Mucosa of rectum (tissue), 2 donors: ENCODE results near the gene MLN.
A peak's percentile ranks its signal among the peaks of the same experiment; 100 is the strongest.

ENCODE experiments used
- H3K27ac ChIP-seq, 2 donors: one replicate each; pipeline ENCODE4 v1.7.0; 2013; ENCODE audit warnings: inconsistent platforms in 2 of 2, low read depth in 2 of 2, low read length in 2 of 2
- H3K27me3 ChIP-seq, 2 donors: one replicate each; pipeline ENCODE4 v1.7.0; 2013; ENCODE audit warnings: low read length in 2 of 2; ENCODE audit not compliant: control insufficient read depth in 2 of 2, insufficient read depth in 2 of 2
- H3K36me3 ChIP-seq, 2 donors: one replicate each; pipeline ENCODE4 v1.7.0; 2013; ENCODE audit warnings: low read length in 2 of 2; ENCODE audit not compliant: control insufficient read depth in 2 of 2, insufficient read depth in 2 of 2
- H3K4me1 ChIP-seq, 2 donors: one replicate each; pipeline ENCODE4 v1.7.0; 2013; ENCODE audit warnings: low read length in 2 of 2, mild to moderate bottlenecking in 1 of 2; ENCODE audit not compliant: control insufficient read depth in 2 of 2, insufficient read depth in 2 of 2
- H3K4me3 ChIP-seq, 2 donors: one replicate each; pipeline ENCODE4 v1.7.0; 2013; ENCODE audit warnings: low read length in 2 of 2
- H3K9ac ChIP-seq, 2 donors: one replicate each; pipeline ENCODE4 v1.7.0; 2013; ENCODE audit warnings: low read length in 2 of 2, low read depth in 1 of 2, mild to moderate bottlenecking in 1 of 2
- H3K9me3 ChIP-seq, 2 donors: one replicate each; pipeline ENCODE4 v1.7.0; 2013; ENCODE audit warnings: low read length in 2 of 2; ENCODE audit not compliant: control insufficient read depth in 2 of 2
- donor health status: healthy.
- donor health status: Normal muscosa, but diverticular disease.

The MLN gene

GRCh38 chr6:33755070-33755869 lies 48.5 kb downstream of the MLN start:
- Histone ChIP-seq H3K27ac (no peak overlapping the region), H3K27me3 (no peaks in the 10 kb centered on the region), H3K9ac (no peak overlapping the region)

GRCh38 chr6:33754222-33754621 lies 49.6 kb downstream of the MLN start:
- peaks cover 21 to 28% of the 10 kb centered on the region in 2 donors for H3K4me1 ChIP-seq
- H3K9me3 ChIP-seq: no peaks in the 10 kb centered on the region
- H3K4me3 ChIP-seq: no peak overlapping the region
- H3K27ac ChIP-seq: no peak overlapping the region
- no peak overlapping the region for H3K9ac ChIP-seq
- H3K27me3 ChIP-seq: no peaks in the 10 kb centered on the region
- no peaks in the 10 kb centered on the region for H3K36me3 ChIP-seq

More at GRCh38 chr6:33755070-33755869, 48.5 kb downstream of the MLN start:
- peaks cover 21 to 28% of the 10 kb centered on the region in 2 donors for H3K4me1 ChIP-seq
- H3K9me3 ChIP-seq: no peaks in the 10 kb centered on the region
- H3K36me3 ChIP-seq: no peaks in the 10 kb centered on the region
- H3K4me3 ChIP-seq: no peak overlapping the region

GRCh38 chr6:33752646-33753015 lies 51.2 kb downstream of the MLN start:
- no peak overlapping the region for H3K4me3 ChIP-seq
- no peak overlapping the region for H3K9ac ChIP-seq
- peaks cover 21 to 28% of the 10 kb centered on the region in 2 donors for H3K4me1 ChIP-seq
- H3K27me3 ChIP-seq: no peaks in the 10 kb centered on the region
- H3K27ac ChIP-seq: peak overlapping the region; percentile 81 to 88
- H3K36me3 ChIP-seq: no peaks in the 10 kb centered on the region
- H3K9me3 ChIP-seq: no peaks in the 10 kb centered on the region

DNA sequence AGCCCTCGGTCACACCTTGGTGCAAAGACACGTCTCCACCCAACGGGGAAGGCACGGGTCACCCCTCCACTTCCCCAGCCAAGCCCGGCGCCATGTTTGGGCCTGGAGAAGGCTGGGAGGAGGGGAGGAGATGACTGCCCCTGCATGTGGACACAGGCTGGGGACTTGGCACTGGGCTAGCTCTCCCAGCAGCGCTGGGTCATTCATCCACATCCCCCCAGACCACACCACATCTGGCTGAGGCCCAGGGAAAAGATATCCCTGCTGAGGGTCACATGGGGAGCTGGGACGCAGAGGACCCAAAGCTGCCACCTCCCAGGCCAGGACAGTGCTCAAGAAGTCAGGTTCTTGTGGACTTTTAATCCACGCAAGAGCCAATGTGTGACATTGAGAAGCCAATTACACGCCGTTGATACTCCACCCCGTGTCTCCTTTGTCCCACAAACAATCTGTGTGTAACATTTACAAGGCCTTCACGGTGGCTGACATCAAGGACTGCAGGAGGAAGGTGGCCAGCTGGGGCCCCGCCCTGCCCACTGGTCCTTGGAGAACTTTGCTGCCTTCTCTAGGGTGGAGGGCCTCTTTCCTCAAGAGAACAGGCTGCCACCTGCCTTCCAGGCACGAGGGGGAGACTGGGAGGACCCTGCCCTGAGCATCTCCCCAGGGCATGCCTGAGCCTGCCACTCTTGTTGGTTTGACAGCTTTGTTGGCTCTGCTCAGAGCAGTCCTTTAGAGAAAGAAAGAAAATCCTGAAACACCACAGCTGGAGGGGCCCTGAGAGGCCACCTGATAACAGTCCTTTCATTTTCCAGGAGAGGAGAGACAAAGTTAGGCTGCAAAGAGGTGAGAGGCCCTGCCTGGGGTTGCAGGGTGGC lies 51.8 kb downstream of the MLN start:
- H3K9ac ChIP-seq: peak overlapping the region in 1 of 2 donors; percentile 24
- H3K4me1 ChIP-seq: peaks cover 21 to 27% of the 10 kb centered on the region in 2 donors
- no peak overlapping the region for H3K4me3 ChIP-seq
- H3K36me3 ChIP-seq: no peaks in the 10 kb centered on the region
- H3K27ac ChIP-seq: peak overlapping the region; percentile 86 to 88
- no peaks in the 10 kb centered on the region for H3K27me3 ChIP-seq
- no peaks in the 10 kb centered on the region for H3K9me3 ChIP-seq

DNA sequence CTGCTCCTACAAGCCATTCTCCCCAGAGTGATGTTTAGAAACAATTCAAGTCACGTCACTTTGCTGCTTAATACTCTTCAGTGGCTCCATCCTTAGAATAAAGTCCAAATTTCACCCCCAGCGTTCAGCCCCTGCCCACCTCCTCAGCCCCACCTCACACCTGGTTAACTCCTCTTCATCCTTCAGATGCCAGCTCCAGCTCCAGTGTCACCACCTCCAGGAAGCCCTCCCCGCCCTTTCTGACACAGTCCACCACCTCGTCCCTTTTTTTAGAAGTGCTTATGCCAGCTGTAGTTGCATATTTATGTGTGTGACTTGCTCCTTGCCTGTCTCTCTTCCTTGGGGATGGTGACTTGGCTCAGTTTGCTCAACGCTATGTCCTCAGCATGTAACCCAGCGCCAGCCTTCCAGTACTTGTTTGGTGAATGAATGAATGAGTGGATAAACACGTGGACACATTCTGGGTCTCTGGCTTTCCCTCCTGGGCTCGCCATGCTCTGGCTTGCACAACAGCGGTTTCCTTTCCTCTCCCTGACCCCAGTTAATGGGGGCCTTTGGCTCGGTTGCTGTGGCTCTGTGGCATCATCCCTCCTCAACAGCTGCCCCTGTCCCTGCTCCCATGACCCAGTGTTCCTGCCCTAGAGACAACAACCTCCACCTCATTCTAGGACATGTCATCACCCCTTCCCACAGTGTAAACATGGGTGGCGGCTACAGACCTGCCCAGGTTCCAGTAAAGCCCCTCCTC lies 53.4 kb downstream of the MLN start:
- H3K4me3 ChIP-seq: no peak overlapping the region
- no peaks in the 10 kb centered on the region for H3K9me3 ChIP-seq
- H3K4me1 ChIP-seq: peaks cover 20 to 29% of the 10 kb centered on the region in 2 donors
- H3K36me3 ChIP-seq: no peaks in the 10 kb centered on the region
- H3K27ac ChIP-seq: peak overlapping the region; percentile 86 to 88
- no peaks in the 10 kb centered on the region for H3K27me3 ChIP-seq
- H3K9ac ChIP-seq: no peak overlapping the region

GRCh38 chr6:33749401-33749800 lies 54.4 kb downstream of the MLN start:
- H3K4me3 ChIP-seq: no peak overlapping the region
- no peaks in the 10 kb centered on the region for H3K9me3 ChIP-seq
- H3K27ac ChIP-seq: no peak overlapping the region

DNA sequence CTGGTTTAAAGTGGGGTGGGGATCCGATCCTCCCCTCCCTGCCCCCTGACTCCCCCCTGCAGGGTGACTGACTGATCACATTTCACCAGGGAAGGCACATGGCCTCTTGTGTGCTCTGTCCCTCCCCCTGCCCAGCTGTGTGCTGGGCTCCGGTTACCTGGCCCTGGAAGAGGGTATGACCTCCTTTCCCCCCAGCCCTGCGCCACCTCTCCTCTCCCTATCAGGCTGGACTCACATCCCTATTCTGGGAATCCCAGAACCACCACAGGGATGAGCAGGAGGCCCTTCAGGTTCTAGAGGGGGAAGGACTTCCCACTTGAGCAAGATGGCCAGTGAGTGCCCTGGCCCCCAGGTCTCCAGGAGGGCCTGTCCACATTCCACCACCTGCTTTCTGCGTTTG lies 55.0 kb downstream of the MLN start:
- Histone ChIP-seq H3K4me1 (peaks cover 31 to 45% of the 10 kb centered on the region in 2 donors), H3K4me3 (no peak overlapping the region), H3K27ac (no peak overlapping the region), H3K36me3 (no peaks in the 10 kb centered on the region), H3K27me3 (no peaks in the 10 kb centered on the region), H3K9ac (no peak overlapping the region), H3K9me3 (no peaks in the 10 kb centered on the region)

More at GRCh38 chr6:33749401-33749800, 54.4 kb downstream of the MLN start:
- Histone ChIP-seq H3K4me1 (peaks cover 29 to 39% of the 10 kb centered on the region in 2 donors), H3K9ac (no peak overlapping the region), H3K27me3 (no peaks in the 10 kb centered on the region), H3K36me3 (no peaks in the 10 kb centered on the region)

- H3K27ac ChIP-seq: no peak overlapping the region
- peaks cover 31 to 45% of the 10 kb centered on the region in 2 donors for H3K4me1 ChIP-seq
- no peaks in the 10 kb centered on the region for H3K36me3 ChIP-seq
- H3K9me3 ChIP-seq: no peaks in the 10 kb centered on the region
- H3K4me3 ChIP-seq: no peak overlapping the region
- no peaks in the 10 kb centered on the region for H3K27me3 ChIP-seq
- no peak overlapping the region for H3K9ac ChIP-seq
Observed at GRCh38 chr6:33747823-33748222, 56.0 kb downstream of the MLN start.

DNA sequence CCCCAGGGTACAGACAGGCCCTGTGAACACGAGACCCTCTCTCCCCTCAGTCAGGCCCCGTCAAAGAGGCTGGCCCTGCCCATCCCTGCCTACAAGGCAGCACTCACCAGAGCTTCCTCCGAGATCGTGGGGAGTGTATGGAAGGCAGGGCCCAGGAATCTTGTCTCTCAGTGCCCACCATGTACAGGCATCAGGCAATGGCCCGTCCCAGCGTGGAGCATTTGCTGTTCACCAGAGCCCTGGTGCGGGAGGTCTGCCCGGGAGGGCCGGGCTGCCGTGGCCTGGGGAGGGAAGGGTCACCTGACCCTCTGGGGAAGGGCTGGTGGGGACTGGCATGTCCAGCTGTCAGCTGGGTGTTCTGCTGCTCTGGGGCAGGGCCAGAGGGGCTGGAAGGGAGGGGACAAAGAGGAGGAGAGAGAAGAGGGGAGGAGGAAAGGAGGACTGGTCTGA lies 57.1 kb downstream of the MLN start, which contains the start of gene IP6K3:
IP6K3 (minus strand) TSS at position 255 of the 450 bp plus-strand sequence. CDS start 11,429 bp downstream, outside the sequence.
- H3K9ac ChIP-seq: peak within 1 kb of the TSS in 1 of 2 donors; percentile 49
- no peaks in the 10 kb centered on the region for H3K36me3 ChIP-seq
- H3K27ac ChIP-seq: peak within 1 kb of the TSS; percentile 66 to 77
- peaks cover 24 to 36% of the 10 kb centered on the region in 2 donors for H3K4me1 ChIP-seq
- H3K9me3 ChIP-seq: no peaks in the 10 kb centered on the region
- H3K27me3 ChIP-seq: no peaks in the 10 kb centered on the region
- H3K4me3 ChIP-seq: peak within 1 kb of the TSS; percentile 1 to 15
